ENCODE measurements around the gene KLHL29.

GRCh38 chr2:23425885-23426262, 40.9 kb downstream of the KLHL29 start:
- TF ChIP-seq CTCF (conservative IDR thresholded peaks at IDR 0.05): no peak
- TF ChIP-seq EZH2 (IDR thresholded peaks at IDR 0.05; ENCODE audit: low read depth): no peak
